Activated naive CD8-positive, alpha-beta T cell treated with anti-CD3 and anti-CD28 coated beads, Interleukin-2, amount 50 U/mL, for 16 hours (primary cell): ENCODE measurements around the gene ILKAP.
"Not testable (repeated sequence)": the region's sequence is repeated elsewhere in the genome, so short reads cannot be mapped to it uniquely, and the experiment has no call there.

Experiments
- DNase-seq: peaks from one replicate; pipeline ENCODE4 v3.0.0-alpha.2; 2020; ENCODE audit warnings: low read depth, low spot score

Gene ILKAP

DNA sequence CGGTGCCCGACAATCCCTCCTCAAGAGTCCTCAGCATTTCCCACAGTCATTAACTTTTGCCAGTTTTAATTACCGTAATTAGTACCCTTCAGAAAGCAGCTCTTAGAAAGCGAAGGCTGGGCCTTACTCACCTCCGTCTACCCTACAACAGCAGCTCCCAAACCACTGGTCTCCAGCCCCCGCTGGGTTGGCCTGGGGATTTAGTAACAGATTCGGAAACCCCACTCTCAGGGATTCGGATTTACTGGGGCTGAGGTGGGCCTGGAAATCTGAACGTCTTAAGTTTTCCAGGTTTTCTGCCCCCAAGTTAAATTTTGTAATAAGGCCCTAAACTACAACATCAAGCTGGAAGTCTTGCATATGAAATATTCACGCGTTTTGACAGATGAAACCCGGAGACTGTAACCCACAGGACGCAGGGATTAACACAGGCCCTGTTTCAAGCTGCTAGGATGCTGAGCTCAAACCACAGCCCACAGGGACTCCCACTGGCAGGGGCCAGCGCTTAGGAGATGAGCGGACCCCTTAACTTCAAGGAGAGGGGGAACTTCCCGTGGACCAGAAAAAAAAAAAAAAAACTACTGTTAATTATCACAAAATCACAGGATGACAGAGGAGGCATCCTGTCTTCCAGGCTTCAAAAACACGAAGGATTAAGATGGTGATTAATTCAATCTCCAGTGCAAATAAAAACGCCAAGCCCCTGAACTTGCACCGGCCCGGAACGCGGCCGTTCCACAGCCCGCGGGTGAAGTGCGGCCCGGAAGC lies 985 bp downstream of the ILKAP start:
- no peak for DNase-seq

DNA sequence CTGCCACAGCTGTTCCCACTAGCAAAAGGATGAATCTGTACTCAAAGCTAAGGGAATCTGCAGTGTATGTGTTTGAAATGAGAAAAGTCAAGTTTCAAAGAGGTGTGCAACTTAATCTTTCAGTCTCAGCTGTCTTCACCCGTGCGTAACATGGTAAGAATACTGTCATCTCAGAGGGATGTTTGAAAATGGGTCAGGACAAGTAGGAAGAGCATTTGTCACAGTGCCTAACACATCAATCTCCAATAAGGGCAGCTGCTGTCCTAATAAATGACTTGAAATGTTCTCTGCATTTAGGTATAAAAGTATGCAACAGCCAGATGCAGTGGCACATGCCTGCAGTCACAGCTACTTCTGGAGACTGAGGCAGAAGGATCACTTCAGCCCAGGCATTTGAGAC lies 13.1 kb downstream of the ILKAP start:
- no peak for DNase-seq

DNA sequence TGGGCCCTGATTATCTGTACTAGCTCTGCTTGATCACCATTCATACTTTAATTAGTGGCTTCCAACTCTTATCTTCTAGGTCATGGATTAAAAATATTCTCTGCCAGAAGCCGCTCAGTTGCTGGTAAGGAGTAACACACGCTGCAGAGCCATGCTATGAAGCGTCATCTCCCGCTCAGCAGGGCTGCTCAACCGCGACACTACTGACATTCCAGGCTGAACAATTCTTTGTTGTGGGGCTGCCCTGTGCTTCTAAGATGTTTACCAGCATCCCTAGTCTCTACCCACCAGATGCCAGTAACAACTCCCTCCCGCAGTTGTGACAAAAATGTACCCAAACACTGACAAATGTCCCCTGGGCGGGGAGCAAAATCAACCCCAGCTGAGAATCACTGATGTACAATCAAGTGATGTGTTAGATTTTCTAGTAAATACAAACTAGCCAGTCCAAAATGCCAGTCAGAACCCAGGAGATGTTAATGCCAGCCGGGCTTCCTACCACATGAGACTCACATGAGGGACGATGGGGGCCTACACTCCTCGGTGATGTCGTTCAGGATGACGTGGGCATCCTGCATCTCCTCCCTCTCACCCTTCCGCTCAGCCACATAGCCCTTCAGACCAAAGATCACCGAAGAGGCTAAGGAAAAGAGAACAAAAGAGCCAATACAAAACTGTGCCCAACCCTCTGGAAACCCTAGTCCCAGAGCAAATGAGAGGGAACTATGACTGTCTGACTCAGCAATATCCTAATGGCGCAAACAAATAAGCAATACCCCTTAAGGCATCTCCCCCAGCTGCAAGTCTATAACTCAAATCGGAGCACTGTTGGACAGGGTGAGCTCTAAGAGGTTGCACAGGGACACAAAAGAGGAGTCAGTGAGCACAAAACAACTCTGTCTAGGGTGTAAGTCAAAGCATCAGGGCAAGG lies 15.6 kb downstream of the ILKAP start:
- no peak for DNase-seq

DNA sequence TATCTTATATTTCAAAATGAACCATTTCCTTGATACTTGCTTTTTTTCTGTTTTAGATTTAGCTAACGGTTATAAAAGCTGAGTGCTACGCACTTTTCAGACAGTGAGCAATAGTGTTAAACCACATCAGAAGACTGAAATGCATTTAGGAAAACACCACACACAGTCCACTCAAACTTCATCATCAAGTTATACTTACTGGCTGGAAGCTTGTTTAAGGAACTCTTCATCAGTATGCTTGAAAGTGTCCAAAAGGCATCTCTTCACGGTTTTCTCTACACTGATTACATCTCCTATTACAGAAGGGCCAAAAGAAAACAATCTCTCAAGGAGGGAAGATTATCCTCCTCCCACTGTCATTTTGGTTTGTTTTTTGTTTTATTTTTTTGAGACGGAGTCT lies 19.7 kb downstream of the ILKAP start:
- DNase-seq: no peak

DNA sequence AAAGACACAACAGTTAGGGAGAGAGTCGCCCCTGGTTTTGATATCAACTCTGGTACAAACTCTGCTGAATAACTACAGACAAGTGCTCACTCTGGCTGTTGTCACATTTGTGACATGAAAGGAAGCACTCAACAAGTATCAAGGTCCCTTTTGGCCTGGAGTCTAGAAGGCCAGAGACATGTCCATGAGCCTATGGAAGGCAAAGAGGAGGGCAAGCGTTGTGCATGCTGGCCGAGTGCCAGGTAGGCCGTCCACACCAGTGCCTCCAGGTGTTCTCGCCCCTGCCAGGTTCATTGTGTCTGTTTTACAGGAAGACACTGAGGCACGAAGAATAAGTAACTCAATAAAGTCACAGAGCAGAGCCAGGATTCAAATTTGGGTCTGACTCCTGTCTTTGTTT lies 21.1 kb downstream of the ILKAP start:
- DNase-seq: no peak

DNA sequence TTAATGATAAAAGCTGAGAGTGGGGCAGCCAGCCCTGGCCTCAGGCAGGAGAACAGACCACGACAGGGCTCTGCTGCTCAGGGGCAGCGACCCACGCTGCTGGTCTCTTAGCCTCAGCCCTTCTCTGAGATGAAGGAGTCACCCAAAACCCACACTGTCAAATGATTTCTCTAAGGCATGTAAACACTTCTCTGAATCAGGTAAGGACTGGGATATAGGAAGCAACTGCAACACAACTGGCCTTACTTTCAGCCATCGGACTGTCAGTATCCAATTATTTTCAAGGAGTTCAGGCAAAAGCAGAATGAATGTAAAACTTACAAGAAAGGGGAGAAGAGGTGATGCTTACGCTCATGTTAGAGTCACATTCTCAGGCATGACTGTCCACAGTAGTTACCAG lies 22.9 kb downstream of the ILKAP start:
- DNase-seq: no peak

DNA sequence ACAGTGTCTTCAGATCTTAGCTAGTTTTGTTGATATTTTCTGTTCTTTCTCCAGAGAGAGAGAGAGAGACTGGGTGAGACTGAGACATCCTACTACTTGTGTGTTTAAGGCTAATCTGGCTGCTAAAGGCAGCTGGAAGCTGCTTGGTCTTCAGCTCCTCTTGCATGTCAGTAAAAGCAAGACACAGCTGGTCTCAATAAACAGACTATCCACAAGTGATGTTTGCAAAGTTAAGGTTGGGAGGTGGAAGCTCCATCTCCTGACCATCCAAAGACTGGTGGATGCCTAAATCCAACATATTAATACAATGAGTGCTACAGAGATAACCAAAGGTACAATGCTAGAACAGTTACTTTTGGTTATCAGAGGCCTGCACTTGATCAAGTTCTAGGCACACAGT lies 26.9 kb downstream of the ILKAP start:
- DNase-seq: no peak

DNA sequence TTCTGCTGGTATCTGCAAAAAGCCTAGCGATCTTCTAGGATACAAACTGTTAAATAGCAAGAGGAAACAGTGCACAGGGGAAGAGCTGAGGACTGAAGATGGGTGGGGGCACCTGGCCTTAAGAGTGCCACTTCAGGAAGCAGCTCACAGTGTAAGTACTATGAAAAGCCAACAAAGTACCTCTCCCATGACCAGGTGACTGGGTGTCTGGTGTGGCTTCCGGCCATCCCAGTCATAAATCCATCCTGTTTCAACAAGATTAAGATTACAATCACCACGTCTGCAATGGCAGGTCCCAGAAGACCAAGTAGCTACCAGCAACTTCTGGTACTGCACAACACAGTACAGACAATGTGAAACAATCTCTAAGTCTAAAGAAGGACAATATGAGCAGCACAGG lies 28.8 kb downstream of the ILKAP start:
- no peak for DNase-seq

DNA sequence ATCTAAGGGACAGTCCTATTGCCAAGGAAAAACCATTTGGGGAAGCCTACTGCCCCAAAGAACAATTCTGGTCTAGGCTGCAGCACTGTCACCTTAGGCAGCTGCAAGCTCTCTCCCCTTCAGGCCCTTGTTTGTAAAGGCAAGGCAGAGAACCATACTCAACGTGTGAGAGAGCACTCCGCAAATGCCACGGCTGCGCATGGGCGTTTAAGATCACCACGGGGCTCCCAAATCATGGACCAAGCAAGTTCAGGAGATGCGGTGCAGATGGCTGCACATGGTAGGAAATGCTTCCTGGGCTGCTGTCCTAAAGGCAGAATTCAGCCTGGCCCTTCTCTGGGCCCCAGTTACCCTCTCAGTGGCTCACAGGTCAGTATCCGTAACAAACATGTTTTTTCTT lies 29.2 kb downstream of the ILKAP start:
- no peak for DNase-seq

DNA sequence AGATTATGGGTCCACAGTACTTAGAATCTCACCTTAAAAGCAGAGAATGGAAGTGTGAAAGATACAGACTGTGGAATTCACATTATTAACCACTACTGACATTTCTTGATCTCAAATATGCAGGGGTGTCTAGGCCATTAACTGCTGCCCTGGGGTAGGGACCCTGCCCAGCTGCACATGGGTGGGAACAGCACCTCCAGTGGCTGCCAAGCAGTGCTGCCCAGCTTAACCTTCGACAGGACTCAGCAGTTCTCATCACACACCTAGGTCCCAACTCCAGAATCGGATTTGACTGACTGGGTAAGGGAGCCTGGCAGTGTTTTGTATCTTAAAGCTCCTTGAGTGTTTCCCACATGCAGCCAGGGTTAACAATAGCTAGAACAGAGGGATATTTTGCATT lies 29.8 kb downstream of the ILKAP start:
- DNase-seq: no peak

DNA sequence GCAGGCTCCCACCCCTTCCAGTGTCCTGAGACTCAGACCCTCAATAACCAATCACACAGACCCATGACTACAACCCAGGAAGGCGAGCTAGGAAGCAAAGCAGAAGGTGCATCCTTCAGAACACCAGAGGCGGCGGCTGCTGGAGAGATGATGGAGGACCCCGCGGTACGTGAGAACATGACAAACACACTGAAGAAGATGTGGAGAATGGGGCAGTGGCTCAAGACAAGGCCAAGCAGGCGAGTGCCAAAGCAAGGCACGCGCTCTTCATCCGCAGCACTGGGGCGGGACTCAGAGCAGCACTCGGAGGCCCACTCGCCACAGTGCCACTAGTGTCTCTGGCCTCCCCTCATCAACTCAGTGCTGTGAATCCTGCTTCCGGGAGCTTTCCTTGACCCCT lies 31.1 kb downstream of the ILKAP start:
- DNase-seq: no peak

DNA sequence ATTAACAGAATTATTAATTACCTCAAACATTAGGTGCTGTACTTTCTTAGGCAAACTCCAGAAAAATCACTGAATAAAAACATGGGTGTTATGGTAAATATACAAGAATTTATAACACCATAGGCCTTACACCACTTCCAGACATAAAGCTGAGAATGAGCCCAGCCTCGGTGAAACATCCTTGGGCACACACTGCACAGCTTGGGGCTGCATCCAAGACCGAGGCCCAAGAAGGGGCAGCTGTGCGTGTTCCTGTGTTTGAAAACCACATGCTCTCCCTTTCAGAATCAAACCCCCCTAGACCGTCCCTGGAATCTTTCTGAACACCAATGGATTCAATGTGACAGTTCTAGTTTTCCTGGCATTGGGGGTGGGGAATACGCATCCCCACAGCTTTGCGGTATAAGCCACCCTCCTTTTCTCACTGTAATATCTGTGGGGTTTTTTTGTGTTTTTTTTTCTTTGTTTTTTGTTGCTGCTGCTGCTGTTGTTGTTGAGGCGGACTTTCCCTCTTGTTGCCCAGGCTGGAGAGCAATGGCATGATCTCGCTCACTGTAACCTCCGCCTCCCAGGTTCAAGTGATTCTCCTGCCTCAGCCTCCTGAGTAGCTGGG lies 31.8 kb downstream of the ILKAP start:
- no peak for DNase-seq

DNA sequence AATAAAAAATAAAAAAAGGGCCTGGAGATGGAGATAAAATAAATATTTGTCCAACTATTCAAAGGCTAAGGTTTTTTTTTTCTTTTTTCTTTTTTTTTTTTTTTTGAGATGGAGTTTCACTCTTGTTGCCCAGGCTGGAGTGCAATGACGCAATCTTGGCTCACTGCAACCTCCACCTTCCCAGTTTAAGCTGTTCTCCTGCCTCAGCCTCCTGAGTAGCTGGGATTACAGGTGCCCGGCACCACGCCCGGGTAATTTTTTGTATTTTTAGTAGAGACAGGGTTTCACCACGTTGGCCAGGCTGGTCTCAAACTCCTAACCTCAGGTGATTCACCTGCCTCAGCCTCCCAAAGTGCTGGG lies 32.4 kb downstream of the ILKAP start:
- not testable (repeated sequence) for DNase-seq

DNA sequence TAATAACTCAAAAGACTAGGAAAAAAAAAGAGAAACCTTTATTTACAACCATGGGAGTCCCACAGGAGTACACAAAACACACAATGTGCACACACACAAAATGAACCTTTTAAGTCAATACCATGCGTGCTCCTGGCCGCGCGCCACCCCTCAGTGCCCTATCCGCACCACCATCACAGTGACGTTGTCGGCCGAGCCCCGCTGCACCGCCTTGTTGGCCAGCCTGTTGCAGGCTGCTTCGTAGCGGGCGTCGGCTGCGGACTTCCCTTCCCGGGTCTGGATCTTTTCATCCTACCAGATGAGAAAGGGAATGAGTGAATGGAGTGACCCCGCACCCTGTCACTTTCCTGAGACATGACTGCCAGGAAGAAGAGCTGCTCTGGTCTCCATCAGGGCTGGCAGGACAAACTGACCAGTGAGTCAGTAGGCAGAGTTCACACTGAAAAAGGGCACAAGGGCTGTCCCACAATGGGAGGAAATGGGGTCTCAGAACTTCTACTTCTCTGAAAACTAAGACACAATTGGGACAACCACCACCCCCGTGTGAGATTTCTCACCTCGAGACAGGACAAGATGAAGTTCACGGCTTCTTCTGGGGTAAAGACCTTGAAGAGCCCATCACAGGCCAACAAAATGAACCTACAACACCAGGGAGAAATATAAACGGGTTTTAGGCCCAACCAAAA lies 33.0 kb downstream of the ILKAP start:
- no peak for DNase-seq

DNA sequence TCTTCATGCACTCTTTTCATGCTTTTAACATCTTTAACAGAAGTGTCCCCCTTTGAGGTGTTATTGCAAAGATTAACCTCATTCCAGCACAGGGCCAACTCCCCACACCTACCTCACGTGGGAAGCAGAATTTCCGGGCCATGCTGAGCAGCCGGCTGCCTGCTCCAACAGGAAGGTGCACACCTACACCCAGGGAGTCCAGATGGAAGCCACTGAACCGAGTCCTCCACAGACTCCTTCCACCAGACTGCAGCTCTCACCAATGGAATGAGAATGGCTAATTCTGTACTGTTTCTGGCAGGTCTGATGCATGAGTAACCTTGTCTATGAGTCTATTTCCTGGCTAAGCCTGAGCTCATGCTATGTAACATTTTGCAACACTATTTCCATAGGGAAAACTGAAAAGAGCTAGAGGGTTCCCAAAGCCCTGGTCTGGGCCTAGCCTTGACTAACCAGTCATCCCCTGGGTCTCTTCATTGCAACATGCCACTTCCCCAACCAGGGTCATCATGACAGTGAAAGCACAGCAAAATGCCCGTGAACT lies 33.7 kb downstream of the ILKAP start:
- no peak for DNase-seq

DNA sequence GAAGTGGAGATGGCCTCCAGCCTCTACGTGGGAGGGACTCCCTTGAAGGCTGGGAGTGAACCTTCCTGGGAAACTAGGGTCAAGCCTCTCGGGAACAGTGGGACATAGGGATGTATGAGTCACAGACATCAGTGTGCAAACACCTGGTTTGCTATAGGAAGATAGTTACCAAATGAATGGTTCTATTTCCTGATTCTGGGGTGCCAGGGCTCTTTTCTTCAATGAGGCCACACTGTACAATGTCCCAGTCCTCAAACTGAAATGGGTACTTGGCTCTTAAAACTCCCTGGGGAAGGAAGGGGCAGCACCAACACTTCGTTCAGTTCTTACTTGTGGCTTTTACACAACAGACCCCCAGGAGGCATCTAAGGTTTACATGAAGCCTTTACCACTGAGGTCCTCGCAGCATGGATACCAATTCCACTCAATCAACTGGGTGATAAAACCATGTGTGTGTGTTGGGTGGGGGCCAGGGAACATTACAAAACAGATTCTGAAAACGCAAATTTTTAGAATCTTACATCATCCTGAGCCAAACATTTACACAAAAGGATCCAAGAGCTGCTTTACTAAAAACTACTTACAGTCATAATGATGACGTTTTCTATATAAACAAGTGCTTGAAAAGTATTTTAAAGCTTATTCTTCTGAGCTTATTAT lies 34.3 kb downstream of the ILKAP start:
- no peak for DNase-seq

DNA sequence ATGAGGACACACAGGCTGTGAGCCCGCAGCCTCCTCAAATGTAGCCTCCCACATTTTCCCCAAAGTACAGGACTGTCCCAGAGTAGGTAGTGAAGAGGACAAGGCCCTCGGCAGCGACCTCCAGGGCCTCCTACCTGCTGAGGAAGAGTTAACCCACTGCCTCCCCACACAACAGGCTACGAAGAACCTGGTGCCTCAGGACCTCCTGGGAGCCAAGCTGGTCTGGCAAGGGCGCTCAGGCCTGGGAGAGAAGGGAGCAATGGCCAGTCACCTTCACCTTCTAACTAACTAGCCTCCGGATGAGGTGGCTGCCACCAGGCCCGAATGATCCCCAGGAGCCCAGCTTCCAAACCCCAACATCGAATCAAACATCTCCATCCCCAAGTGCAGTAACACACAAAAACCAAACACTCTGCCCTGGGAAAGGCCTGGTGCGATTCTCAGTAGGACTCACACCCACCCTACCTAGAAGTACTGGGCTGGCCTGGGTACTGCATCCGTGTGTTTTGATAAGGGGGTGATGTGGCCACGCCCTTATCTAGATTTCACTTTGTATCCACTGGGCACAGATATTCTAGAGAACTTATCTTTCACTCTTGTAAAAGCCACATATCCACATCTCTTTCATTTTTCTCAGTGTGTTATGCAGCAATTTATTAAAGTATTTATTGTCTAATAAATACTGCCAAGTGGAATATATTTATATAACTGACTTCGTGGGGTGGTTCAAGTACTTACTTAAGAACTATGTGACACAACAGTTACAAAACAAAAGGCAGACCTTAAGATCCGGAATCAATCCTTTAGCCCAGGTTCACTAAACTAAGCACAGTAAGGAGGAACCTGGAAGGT lies 35.1 kb downstream of the ILKAP start:
- no peak for DNase-seq

DNA sequence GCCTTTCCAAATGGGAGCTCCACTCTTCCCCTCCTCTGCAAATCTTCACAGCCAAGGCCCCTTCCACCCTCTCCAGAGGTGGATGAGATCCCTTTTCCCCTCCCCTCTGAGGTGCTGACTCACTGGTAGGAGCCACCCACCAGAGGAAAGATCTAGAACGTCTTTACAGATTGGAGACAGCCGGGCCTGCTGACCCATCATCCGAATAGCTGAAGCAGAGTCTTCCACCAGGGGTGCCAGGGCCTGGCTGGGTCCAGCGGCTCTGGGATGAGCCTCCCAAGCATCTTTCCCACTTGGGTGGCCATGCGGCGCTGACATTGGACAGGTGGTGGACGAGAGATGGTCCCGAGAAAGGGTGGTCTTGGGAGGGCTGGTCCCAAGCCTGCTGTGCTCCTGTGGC lies 35.7 kb downstream of the ILKAP start:
- DNase-seq: no peak

DNA sequence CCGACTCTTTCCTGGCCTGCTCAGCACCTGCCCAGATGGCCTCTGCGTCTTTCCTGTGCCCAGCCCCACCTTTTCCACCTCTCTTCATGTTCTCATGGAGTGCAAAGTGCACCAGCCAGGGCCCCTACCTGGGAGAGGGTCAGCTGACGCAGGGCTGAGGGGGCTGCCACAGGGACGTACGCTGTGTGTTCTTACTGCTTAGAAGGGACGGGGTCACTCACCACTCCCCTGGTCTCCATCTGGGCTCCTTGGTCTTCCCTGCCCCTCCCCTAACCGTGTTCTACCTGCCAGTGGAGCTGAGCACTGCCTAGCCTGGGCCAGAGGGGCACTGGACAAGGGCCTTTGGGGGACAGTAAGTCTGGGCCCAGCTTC lies 36.2 kb downstream of the ILKAP start:
- DNase-seq: no peak
